ENCODE measurements around the gene WDR36.

The WDR36 gene

DNA sequence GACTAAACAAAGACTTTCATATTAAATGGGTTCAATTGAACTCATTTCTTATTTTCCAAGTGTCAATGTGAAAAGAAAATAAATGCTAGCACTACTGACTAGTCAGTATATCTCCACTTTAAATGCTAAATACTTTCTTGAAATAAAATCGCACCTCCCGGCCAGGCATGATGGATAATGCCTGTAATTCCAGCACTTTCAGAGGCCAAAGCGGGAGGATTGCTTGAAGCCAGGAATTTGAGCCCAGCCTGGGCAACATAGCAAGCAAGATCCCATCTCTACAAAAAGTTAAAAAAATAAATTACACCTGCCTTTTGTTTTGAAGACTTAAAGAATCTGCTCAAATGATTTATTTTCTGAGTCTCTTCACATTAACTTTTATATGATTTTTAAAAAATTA, 34.7 kb downstream of the WDR36 start:
- TF ChIP-seq, protein P1, sequence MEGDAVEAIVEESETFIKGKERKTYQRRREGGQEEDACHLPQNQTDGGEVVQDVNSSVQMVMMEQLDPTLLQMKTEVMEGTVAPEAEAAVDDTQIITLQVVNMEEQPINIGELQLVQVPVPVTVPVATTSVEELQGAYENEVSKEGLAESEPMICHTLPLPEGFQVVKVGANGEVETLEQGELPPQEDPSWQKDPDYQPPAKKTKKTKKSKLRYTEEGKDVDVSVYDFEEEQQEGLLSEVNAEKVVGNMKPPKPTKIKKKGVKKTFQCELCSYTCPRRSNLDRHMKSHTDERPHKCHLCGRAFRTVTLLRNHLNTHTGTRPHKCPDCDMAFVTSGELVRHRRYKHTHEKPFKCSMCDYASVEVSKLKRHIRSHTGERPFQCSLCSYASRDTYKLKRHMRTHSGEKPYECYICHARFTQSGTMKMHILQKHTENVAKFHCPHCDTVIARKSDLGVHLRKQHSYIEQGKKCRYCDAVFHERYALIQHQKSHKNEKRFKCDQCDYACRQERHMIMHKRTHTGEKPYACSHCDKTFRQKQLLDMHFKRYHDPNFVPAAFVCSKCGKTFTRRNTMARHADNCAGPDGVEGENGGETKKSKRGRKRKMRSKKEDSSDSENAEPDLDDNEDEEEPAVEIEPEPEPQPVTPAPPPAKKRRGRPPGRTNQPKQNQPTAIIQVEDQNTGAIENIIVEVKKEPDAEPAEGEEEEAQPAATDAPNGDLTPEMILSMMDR (conservative IDR thresholded peaks at IDR 0.05; ENCODE audit: low read depth, low read length), result no peak
- H3K4me3 ChIP-seq (ENCODE audit: low read length), result no peak overlapping the region
- no peak for DNase-seq (ENCODE audit: low read depth)

DNA sequence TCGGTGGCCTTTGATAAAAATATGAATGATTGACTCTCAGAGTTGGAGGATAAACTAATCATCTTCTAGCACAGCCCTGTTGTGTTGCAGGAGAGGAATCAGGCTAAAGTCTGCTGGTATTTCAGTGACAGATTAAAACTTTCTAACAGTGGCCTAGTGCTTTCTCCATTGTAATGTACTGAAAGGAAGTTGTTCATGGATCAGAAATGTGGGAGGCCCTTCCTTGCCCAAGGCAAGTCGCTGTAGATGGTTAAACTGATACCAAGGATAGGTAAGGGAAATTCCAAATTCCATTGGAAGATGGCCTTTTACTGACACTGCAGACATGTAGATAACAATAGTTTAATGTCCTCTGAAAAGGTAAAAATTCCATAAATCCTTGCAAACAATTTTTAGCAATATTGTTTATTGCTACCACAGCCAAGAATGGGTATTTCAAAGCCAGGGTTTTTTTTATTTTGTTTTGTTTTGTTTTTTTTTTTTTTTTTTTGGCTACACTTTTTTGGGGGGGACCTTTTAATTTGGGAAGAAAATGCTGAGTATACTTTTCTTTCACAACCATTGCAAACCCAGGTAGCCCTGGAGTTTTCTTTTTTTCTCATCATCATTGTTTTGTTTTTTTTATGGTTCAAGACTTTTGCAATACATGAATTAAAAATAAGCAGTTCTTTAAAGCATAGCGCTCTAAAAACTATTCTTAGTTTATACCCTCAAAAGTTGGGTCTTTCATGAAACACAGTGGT, 35.5 kb downstream of the WDR36 start:
- no peak for DNase-seq (ENCODE audit: low read depth)
- H3K4me3 ChIP-seq (ENCODE audit: low read length), result no peak overlapping the region
- TF ChIP-seq, protein P1 (conservative IDR thresholded peaks at IDR 0.05; ENCODE audit: low read depth, low read length), result no peak

DNA sequence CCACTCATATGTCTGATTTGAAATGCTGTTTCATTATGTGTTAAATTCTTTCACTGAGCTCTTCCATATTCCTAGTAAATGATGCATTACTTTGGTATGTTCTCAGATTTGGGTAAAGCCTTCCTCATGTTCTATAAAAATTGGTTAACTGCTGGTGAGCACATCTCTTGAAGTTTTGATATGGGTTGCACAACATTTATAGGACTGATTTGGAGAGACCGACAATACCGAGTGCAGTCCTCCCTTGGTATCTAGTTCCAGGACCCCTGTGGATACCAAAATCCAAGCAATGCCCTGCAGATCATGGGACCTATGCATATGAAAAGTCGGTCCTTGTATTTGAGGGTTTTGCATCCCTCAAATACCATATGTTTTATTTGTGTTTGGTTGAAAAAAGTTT, 37.8 kb downstream of the WDR36 start:
- DNase-seq (ENCODE audit: low read depth), result no peak
- H3K4me3 ChIP-seq (ENCODE audit: low read length), result no peak overlapping the region
- TF ChIP-seq, protein P1 (conservative IDR thresholded peaks at IDR 0.05; ENCODE audit: low read depth, low read length), result no peak

DNA sequence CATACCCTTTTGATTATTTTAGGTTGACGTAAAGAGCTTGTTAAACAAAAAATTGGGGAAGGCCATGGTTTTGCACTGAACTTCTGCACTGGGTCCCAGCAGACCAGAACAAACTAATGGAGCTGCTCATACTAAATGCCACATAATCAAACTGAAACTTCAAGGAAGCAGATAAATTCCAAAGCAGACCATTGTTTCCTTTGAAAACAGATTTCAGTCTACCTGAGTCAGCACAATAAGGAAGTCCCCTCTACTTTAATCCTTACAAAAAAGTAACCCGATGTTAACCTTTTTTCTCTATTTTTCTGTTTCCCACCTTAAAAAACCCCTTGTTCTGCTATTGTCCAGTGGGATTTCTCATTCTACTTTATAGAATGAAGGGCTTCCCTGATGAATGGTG, 39.2 kb downstream of the WDR36 start:
- no peak overlapping the region for H3K4me3 ChIP-seq (ENCODE audit: low read length)
- TF ChIP-seq, protein P1 (conservative IDR thresholded peaks at IDR 0.05; ENCODE audit: low read depth, low read length), result no peak
- DNase-seq (ENCODE audit: low read depth), result no peak

DNA sequence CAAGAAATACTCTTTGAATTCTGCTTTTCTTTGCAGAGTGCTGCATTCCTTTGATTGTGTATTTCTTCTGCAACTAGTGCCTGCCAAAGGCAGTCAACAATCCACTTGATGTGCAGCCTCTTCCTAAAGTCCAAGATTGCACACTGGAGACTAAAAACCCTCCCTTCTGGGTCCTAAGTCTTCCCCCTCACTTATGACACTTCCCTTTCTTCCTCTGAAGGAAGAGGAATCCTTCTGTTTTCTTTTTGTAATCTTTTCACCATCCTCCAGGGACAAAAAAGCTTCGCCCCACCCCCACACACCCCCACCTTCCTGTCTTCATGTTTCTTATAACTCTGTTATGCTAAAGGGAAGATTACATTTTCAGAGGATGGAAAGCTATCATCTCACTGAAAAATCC, 39.9 kb downstream of the WDR36 start:
- DNase-seq (ENCODE audit: low read depth), result no peak
- TF ChIP-seq, protein P1 (conservative IDR thresholded peaks at IDR 0.05; ENCODE audit: low read depth, low read length), result no peak
- no peak overlapping the region for H3K4me3 ChIP-seq (ENCODE audit: low read length)

DNA sequence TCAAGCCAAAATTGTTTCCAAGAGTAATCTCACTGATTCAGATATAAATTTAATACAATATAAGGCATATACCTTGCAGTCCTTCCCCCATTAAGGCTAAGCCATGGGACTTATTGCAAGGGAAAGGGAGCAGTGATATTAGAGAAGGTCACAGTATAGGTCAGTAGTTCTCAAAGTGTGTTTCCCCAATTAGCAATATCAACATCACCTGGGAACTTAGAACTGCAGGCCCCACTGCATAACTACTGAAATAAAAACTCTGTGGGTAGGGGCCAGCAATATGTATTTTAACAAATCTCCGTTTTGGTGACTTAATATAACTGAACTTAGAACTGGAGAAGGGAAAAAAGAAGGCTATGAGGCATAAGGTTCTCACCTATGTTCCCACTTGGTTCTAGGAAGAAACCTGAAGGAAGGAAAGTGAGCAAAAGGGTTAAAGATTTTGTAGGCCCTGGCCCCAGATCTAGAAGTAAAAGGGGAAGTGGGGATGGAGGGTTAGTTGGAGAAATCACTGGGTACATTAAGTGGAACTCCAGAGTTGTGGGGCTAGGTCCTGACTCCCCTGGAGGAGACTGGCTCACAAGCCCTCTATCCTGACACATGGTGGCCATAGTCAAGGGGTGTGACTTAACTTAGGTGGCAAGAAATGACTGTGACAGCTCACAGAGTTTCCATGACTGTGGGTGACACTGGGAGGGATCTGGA, 40.7 kb downstream of the WDR36 start:
- TF ChIP-seq, protein P1 (conservative IDR thresholded peaks at IDR 0.05; ENCODE audit: low read depth, low read length), result no peak
- no peak overlapping the region for H3K4me3 ChIP-seq (ENCODE audit: low read length)
- DNase-seq (ENCODE audit: low read depth), result no peak

DNA sequence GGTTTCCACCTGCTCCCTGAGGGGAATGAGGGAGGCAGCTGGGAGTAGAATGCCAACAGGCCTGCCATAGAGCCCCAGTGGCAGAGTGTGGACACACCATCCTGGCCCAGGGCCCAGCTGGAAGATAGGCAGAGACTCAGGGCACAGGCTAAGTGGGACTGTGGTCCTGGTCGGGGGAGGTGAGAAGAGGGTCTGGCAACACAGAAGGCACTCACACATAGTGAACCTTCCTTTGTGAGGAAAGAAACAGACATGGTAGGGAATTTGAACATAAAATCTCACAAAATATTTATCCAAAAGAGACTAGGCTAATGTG, 41.2 kb downstream of the WDR36 start:
- no peak for DNase-seq (ENCODE audit: low read depth)
- TF ChIP-seq, protein P1 (conservative IDR thresholded peaks at IDR 0.05; ENCODE audit: low read depth, low read length), result no peak
- no peak overlapping the region for H3K4me3 ChIP-seq (ENCODE audit: low read length)

All from retinal pigment epithelial cell (primary cell).